GM21786 (cell line): ENCODE data around the gene TNNI3.

Experiments
- ATAC-seq: cut with Tn5 transposase; IDR thresholded peaks from one replicate; pipeline ENCODE4 v1.9.1; 2021; ENCODE audit not compliant: unreplicated experiment

The TNNI3 gene

DNA sequence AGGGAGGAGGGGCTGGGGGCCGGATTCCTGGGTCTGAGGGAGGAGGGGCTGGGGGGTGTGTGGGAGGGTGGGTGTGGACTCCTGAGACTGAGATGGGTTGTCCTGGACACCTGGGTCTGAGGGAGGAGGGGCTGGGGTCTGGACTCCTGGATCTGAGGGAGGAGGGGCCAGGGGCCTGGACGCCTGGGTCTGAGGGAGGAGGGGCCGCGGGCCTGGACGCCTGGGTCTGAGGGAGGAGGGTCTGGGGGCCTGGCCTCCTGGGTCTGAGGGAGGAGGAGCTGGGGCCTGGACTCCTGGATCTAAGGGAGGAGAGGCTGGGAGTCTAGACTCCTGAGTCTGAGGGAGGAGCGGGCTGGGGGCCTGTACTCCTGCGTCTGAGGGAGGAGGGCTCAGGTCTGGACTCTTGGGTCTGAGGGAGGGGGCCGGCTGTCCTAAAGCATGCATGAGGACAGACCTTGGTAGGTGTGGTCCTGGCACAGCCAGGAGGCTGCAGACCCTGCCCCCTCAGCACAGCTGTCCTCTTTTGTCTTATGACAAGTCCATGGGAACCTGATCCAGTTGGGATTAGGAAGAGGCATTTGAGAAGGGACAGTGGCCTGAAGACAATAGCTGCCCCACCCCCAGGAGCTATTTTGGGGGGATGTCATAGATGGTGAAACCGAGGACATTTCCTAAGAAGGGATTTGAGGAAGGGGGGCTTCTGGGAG lies 9.8 kb downstream of the TNNI3 start:
- ATAC-seq: no peak

DNA sequence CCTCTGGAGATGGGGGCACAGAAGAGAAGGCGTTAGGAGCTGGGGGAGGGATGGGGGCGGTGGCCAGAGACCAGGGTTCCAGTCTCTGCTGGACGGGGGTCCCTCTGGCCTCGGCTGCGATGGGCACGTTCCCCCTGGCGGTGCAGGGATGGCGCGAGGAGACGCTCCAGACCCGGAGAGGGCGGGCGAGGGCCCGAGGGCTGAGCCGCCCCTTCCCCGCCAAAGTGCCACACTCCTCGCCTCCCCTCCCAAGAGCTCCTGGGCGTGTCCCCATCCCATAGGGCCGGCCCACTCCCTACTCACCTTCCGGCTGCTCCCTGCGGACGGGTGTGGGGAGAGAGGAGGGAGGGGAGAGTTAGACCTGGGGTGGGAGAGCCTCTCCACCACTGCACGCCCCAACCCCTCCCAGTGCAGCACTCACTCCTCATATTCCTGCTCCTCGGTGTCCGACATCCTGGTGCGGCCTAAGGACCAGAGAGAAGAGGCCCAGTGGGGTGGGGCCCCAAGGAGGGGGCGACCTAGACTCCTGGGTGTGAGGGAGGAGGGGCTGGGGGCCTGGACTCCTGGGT lies 10.7 kb downstream of the TNNI3 start:
- no peak for ATAC-seq

DNA sequence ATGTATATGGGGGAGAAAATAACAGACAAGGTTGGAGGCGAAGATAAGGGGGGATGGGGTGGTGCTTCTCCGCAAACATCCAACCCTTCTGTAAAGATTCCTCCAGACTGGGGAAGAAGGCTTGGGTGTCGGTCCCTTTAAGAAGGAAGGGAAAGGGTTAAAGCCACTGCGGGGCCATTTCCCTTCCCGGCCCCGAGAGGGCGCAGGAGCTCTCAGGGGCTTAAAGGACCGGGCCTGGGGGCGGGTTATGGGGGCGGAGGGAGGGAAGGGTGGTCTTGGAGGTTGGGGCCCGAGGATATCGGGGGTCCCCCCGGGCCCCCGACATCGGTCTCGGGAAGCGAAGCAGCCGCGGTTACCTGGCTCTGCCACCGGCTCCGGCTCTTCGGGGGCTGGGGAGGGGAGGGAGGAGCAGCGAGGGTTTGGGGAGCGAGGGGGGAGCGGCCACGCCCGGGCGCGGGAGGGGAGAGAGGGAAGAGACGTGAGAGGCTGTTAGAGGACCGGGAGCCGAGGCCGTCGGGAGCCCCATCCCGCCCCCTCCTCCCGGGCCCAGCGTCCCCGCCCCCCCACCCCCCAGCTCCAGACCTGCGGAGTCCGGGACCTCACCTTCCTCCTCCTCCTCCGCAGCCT lies 11.3 kb downstream of the TNNI3 start:
- no peak for ATAC-seq

DNA sequence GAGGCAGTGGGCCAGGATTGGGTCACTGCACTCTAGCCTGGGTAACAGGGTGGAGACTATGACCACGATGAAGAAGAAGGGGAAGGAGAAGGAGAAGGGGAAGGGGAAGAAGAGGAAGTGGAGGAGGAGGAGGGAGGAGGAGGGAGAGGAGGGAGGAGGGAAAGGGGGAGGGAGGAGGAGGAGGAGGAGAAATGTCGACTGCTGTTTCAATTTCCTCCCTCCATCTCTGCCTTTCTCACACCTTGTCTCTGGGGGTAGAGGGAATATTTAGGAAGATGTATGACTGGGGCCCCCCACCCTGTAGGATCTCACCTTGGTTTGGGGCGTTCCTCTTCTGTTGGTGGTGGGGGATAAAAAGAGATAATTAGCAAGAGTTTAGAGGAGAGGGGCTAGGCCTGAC lies 12.3 kb downstream of the TNNI3 start:
- ATAC-seq: no peak

DNA sequence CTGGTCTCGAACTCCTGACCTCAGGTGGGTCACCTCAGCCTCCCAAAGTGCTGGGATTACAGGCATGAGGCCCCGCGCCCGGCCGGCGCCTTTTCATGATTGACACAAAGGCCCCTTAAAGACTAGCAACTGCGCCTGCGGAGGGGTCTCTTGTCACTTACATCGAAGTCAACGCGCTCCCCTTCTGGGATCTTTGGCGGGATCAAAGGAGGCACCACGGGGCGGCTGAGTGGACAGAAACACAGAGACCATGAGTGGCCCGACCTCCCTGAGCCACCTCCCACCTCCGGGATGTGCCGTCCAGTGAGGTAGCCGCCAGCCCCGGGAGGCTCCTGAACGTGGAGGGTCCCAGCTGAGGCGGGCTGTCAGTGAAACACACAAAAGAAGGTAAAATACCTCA lies 15.8 kb downstream of the TNNI3 start:
- no peak for ATAC-seq

DNA sequence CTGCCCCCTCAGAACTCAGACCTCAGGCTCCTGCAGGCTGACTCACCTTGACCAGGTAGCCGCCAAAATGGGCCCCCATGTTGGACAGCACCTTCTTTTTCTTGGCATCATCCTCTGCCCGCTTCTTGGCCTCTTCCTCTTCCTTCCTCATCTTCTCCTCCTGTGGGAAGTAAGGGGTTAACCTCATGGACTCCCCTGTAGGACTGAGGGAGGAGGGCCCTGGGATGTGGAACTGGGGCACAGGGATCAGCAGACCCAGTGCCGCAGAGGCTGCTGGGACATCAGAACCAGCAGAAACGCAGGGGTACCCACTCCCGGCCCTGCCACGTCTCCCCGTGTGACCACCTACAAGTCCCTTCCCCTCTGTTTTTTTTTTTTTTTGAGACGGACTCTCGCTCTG lies 19.6 kb downstream of the TNNI3 start:
- ATAC-seq: no peak

DNA sequence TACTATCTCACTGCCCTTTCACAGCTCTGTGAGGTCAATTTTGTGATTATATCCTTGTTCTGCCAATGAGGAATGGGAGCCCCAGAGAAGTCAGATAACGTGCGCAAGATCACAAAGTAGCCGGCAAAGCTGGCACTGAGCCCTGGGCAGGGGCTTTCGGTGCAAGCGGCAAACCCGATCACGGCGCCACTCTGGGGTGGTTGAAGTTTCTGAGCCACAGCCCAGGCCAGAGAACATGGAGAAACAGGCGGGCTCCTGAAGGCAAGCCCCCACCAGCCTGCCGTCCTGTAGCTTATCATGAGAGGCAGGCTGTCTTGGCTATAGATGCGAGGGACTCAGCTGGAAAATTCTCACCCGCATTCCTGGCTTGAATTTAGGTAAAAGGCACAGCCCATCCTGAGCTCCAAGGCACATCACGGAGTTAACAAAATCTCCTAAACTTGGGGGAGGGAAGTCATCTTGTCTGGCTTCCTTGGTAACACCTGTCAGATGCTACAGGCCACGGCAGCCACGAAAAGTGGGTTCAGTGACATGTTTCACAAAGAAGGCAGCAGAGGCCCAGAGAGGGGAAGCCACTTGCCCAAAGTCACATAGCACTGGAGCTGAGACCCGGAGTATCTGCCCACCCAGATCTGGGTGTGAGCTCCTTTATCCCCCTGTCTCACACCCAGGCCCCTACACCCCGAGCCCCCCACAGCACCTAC lies 21.0 kb downstream of the TNNI3 start:
- ATAC-seq: no peak

DNA sequence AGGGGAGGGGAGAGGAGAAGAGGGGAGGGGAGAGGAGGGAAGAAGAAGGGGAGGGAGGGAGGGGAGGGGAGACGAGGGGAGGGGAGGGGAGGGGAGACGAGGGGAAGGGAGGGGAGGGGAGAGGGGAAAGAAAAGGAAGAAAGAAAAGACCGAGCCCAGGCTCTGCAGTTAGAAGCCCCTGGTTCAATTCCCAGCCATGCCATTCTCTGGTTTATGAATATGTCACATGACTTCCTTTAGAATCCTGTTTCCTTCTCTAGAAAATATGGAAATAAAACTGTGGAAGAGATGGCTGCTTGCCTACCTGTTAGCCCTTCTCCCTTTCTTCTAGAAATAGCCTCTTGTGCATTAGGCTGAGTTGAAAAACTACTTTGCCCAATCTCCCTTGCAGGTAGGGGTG lies 22.8 kb downstream of the TNNI3 start:
- ATAC-seq: no peak

DNA sequence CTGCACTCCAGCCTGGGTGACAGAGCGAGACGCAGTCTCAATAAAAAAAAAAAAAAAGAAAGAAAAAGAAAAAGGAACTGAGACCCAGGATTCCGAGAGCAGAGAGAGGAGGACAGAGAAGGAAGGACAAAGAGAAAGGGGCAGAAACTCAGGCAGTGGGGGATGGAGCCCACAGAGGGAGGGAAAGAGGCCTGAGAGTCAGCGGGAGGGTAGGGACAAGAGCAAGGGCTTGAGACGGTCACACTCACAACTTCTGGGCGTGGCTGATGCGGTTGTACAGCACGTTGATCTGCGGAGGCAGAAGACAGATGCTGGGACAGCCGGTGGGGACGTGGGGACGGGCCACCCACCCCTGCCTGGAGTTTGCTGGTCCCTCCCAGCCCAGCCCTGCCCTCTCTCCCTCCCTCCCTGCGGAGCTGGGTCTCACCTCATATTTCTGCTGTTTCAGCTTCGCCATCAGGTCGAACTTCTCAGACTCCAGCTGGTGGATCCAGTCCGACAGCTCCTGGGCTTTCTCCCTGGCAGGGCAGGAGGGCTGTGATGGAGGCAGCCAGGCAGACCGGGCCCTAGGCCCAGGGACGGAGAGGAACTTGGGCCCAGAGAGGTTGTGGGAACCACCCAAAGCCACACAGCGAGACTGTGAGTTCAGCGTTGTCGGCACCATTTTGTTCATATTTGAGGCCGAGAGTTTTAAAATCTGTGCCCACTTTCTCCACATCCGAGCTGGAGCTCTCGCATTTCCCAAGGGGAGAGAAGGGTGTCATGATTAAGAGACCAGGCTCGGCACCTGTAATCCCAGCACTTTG lies 23.7 kb downstream of the TNNI3 start:
- no peak for ATAC-seq

DNA sequence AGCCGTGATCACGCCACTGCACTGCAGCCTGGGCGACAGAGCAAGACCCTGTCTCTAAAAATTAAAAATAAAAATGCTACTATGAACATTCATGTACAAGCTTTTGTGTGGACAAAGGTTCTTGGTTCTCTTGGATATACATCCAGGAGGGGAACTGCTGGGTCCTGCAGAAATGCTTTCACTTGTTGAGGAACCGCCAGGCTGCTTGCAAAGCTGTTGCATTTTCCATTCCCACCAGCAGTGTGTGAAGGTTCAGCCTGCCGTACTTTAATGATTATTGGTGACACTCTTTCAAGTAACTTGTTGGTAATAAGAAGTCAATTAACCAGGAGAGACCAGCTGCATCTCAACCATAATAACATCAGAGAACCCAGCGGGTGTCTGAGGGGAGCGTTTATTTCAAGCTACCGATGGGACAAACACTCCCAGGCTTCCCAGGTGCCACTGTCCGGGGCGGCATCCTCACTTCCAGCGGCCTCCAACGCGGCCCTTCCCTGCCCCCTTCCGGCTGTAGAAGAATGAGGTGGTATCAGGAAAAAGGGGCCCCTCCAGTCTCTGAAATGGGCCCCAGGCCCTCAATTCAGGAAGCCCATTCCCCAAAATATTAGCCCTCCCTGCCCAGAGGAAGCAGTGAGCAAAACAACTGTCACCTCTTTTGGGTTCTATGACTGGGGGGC lies 24.9 kb downstream of the TNNI3 start:
- ATAC-seq: no peak

DNA sequence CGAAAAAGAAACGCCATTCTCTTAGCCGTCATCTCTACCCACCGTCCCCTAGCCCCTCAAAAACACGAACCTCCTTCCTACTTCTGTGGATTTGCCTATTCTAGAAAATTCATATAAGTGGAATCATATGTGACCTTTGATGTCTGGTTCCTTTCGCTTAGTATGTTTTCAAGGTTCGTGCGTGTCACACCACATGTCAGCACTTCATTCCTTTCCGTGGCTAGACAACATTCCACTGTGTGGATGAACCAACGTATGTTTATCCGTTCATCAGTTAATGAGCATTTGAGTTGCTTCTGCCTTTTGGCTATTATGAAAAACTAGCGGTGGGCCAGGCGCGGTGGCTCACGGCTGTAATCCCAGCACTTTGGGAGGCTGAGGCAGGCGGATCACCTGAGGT lies 26.1 kb downstream of the TNNI3 start:
- no peak for ATAC-seq

DNA sequence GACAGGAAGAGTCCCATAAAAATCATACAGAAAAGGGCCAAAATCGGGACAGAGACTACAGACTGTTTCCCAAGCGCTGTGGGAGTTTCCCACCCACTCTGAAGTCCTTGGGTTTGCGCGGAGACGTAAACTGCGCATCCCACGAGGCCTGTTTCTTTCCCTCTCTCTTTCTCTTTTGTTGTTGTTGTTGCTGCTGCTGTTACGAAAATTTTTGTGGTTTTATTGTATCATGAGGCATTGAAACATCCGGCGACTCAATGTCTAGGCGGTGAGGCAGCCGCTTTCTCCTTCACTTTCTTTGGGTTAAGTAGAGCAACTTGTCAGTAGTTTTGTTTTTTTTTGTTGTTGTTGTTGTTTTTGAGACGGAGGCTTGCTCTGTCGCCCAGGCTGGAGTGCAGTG lies 38.5 kb downstream of the TNNI3 start:
- no peak for ATAC-seq

DNA sequence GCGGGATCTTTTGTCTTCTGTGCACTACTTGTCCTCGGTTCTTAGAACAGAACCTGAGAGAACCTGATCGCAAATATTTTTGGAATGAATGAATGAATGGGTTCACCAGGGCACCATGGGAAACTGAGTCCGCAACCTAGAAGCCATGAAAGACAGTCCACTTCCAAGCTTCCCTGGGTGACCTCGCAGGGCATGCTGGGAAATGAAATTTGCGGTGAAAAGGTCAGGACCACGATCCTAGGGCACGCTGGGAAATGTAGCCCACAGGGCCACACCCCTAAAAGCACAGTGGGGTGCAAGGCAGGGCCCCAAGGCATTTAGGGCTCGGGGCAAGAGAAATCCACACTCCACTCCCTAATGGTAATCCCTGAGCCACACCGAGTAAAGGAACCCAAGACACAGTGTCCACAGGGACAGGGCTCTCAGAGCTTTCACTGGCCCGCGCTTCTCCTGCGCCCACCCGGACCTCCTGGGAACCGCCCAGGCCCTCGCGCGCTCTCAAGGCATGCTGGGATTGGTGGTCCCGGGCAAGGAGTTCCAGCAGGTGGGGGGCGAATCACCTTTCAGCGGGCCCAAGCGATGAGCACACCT lies 39.0 kb downstream of the TNNI3 start:
- ATAC-seq: no peak

DNA sequence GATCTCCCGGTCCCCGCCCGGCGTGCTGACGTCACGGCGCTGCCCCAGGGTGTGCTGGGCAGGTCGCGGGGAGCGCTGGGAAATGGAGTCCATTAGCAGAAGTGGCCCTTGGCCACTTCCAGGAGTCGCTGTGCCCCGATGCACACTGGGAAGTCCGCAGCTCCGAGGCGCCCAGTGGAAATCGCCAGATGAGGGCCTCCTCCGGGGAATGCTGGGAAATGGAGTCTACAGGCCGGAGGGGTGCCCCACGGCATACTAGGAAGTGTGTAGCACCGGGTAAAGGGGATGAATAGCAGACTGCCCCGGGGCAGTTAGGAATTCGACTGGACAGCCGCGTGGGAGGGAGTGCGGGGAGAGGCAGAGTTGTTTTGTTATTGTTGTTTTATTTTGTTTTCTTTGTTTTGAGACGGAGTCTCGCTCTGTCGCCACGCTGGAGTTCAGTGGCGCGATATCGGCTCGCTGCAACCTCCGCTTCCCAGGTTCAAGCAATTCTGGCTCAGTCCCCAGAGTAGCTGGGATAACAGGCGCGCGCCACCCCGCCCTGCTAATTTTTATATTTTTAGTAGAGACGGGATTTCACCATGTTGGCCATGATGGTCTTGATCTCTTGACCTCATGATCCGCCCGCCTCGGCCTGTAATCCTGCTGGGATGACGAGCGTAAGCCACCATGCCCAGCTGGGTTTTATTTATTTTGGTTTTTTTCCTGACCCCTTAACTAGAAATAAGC lies 39.7 kb downstream of the TNNI3 start:
- ATAC-seq: peak; percentile 86

DNA sequence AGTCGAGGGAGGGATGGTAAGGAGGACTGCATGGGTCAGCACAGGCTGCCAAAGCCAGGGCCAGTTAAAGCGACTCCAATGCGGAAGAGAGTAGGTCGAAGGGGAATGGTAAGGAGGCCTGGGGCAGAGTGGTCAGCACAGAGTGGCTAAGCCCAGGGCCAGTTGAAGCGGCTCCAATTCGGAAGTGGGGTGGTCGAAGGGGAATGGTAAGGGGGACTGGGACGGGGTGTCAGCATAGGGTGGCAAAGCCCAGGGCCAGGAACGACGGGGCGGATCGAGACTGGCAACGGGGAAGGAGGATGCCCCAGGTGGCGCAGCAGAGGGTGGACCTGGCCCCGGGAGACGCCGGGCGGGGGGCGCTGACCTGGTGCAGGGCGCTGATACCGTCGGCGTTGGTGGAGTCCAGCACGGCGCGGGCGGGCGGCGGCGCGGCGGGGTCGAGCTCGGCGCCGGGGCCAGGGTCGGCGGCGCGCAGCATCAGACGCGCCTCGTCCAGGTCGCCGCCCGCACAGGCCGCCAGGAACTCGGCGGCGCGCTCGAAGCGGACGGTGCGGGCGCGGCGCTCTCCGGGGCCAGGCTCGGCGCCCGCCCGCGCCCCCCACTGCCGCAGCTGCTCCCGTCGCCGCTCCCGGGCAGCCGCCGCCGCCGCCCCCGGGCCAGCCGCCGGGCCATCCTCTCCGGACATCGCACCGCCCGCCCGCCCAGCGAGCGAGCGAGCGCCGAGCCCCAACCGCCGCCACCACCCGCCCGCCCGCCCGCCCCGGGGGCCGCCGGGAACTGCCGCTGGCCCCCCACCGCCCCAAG lies 40.5 kb downstream of the TNNI3 start, which contains the start of gene PPP1R12C:
Gene PPP1R12C, minus strand, starts transcription at position 779 of the 804 bp plus-strand sequence. Its CDS starts 94 bp downstream, at position 685.
- peak; percentile 1 for ATAC-seq

DNA sequence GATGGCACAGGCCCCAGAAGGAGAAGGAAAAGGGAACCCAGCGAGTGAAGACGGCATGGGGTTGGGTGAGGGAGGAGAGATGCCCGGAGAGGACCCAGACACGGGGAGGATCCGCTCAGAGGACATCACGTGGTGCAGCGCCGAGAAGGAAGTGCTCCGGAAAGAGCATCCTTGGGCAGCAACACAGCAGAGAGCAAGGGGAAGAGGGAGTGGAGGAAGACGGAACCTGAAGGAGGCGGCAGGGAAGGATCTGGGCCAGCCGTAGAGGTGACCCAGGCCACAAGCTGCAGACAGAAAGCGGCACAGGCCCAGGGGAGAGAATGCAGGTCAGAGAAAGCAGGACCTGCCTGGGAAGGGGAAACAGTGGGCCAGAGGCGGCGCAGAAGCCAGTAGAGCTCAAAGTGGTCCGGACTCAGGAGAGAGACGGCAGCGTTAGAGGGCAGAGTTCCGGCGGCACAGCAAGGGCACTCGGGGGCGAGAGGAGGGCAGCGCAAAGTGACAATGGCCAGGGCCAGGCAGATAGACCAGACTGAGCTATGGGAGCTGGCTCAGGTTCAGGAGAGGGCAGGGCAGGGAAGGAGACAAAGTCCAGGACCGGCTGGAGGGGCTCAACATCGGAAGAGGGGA lies 41.2 kb downstream of the TNNI3 start:
- ATAC-seq: no peak

DNA sequence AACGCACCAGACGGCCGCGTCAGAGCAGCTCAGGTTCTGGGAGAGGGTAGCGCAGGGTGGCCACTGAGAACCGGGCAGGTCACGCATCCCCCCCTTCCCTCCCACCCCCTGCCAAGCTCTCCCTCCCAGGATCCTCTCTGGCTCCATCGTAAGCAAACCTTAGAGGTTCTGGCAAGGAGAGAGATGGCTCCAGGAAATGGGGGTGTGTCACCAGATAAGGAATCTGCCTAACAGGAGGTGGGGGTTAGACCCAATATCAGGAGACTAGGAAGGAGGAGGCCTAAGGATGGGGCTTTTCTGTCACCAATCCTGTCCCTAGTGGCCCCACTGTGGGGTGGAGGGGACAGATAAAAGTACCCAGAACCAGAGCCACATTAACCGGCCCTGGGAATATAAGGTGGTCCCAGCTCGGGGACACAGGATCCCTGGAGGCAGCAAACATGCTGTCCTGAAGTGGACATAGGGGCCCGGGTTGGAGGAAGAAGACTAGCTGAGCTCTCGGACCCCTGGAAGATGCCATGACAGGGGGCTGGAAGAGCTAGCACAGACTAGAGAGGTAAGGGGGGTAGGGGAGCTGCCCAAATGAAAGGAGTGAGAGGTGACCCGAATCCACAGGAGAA lies 42.0 kb downstream of the TNNI3 start:
- no peak for ATAC-seq
